CD4-positive, alpha-beta T cell treated with Interleukin-15 for 1 hour (primary cell): ENCODE data around the gene DNM2.

Experiments used
- DNase-seq: peaks from one replicate; pipeline ENCODE4 v3.0.0-alpha.2; 2020

DNM2 gene

DNA sequence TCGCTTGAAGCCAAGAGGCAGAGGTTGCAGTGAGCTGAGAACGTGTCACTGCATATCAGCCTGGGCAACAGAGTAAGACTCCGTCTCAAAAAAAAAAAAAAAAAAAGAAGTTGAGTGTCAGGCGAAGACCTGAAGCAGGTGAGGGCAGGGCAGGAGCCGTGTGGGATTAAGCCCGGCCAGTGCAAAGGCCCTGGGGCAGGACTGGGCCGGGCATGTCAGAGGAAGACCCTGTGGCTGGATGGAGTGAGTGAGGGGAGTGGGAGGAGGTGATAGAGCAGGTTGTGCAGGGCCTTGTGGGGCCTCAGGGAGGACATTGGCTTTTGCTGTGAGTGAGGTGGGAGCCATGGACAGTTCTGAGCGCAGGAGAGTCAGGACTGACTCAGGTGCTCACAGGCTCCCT, 70.3 kb downstream of the DNM2 start:
- no peak for DNase-seq

- DNase-seq: no peak
These were observed 72.0 kb downstream of the DNM2 start for GRCh38 chr19:10789866-10790265.

- no peak for DNase-seq
These were observed 78.8 kb downstream of the DNM2 start for GRCh38 chr19:10796653-10797052.

DNA sequence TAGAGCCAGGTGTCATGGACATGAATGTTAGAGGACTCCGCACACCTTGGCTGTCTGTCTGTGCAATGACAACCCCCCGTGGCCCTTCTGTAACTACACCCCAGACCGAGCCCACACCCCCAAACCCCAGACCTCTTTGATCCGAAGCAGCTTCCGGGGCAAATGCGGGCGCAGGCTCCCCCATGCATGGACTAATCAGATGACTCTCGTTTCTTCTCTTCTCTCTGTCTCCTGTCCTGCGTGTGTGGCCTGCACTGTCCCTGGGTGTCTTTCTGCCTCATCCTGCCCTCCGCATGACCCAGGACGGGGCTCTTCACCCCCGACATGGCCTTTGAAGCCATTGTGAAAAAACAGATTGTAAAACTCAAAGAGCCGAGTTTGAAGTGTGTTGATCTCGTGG, 79.2 kb downstream of the DNM2 start:
- peak; percentile 75 for DNase-seq

DNA sequence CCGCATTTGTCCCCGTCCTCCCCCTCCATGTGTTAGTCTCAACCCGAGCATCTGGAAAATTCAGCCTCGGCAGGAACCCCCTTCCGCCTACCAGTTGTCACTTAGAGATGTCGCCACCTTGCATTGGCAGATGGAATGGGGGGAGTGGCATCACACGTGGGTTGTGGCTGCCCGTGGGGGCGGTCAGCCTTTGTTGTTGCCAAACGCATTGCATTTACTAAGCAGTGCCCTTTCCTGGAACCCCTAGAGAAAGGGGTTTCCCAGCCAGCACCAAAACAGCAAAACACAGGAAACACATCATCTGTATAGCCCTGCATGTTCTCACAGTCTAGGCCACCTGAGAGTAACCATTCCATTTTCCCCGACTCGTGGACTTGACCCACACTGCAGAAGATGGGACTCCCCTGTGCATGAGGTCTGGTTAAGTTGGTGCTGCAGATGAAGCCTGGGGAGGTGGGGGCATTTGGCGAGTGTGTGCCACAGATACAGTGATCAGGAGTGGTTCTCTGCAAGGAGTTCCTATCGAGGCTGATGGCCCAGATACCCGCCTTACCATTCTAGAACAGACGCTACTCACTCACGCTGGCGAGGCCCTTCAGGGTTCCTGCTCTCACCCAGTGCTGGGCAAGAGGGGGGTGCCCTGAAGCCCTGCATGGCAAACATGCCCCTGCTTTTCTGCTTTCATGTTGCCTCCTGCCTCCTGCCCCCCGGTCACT, 79.8 kb downstream of the DNM2 start:
- DNase-seq: peak; percentile 92

- DNase-seq: no peak
These were observed 82.6 kb downstream of the DNM2 start for GRCh38 chr19:10800488-10800887.

GRCh38 chr19:10802479-10802878, 84.6 kb downstream of the DNM2 start:
- no peak for DNase-seq

- no peak for DNase-seq
These were observed 85.4 kb downstream of the DNM2 start for GRCh38 chr19:10803252-10803651.

- DNase-seq: peak; percentile 39
These were observed 87.3 kb downstream of the DNM2 start for GRCh38 chr19:10805065-10805757.

- DNase-seq: no peak
These were observed 87.9 kb downstream of the DNM2 start for GRCh38 chr19:10805758-10806247.

DNA sequence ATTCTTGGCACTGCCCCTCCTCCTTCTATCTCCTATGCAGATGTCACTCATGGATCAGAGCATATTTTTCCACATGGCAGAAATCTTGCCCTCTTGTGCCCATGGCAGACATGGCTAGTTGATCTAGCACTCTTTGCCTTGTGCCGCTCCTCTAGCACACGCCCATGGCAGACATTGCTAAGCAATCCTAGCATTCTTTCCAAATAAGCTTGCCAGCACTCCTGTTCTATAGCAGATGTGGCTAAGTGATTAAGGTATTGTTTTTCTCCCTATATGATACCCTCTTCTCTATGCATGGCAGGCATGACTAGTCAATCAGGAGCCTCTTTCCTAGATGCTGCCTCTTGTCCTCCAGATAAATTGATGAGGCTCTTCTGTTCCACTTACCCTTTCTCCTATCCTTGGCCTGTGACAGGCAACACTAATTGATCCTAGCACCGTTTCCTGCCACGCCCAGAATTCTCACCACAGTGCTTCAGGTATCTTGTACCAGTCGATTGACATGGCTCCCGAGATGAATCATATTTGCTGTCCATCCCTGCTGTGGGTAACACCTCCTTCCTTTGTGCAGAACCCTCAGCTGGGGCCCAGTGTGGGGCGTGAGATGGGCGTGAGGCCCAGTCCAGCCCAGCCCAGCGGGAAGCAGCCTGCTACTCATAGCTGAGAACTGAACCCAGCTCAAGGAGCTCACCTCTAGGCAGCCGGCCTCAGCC, 91.2 kb downstream of the DNM2 start:
- DNase-seq: peak; percentile 29

GRCh38 chr19:10809651-10810285, 91.9 kb downstream of the DNM2 start:
- peak; percentile 57 for DNase-seq

- no peak for DNase-seq
These were observed 93.7 kb downstream of the DNM2 start for GRCh38 chr19:10811391-10812111.

DNA sequence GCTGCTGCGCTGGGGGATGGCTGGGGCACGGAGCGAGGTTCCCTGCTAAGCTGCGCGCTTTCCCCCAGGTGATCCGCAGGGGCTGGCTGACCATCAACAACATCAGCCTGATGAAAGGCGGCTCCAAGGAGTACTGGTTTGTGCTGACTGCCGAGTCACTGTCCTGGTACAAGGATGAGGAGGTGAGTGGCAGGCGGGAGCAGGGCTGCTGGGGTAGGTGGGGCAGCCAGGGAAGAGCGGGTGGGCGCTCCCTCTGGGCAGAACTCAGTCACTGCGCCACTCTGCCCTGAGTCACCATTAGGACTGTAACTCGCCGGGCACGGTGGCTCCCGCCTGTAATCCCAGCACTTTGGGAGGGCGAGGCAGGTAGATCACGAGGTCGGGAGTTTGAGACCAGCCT, 94.3 kb downstream of the DNM2 start:
- DNase-seq: no peak

DNA sequence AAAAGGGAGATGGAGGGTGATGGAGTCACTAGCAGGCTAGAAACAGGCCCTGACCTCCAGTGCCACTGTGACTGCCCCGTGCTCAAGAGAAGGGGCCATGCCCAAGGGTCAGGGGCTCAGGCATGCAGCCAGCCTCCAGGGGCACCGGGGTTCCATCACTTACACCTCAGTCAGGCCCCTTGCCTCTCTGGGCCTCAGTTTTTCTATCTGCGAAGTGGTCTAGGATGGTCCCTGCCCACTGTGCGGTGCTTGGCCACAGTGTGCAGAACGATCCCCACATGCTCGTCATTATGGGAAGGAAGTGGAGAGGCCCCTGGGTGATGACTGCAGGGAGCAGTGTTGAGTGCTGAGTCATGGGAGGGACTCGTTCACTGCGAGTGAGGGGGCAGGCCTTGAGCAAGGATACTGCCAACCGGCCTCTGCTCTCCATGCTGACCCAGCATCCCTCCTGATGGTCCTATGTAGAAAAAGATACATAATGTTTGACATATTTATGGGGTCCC, 95.1 kb downstream of the DNM2 start:
- peak; percentile 70 for DNase-seq

DNA sequence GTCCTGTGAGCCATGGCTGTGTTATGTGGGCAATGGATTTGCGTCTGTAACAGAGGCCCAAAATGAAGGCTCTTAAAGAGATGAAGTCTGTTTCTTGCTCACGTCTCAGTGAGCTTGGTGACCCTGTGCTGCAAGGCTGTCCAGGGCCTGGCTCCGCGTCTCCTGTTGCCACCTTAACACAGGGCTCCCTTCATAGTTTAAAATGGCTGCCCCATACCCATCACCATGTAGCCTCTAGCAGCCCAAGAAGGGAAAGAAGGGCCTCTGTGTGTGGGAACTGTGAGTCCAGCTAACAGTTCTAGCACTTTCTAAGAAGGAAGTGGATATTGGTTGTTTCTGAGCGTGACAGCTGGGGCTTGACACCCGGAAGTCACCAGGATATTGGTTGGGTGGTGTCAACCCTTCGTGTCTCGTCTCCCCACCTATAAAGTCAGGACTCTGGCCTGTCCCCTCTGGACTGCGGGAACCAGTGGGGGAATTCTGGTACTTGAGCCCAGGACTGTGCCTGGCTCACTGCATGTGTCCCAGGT, 97.2 kb downstream of the DNM2 start:
- DNase-seq: no peak

DNA sequence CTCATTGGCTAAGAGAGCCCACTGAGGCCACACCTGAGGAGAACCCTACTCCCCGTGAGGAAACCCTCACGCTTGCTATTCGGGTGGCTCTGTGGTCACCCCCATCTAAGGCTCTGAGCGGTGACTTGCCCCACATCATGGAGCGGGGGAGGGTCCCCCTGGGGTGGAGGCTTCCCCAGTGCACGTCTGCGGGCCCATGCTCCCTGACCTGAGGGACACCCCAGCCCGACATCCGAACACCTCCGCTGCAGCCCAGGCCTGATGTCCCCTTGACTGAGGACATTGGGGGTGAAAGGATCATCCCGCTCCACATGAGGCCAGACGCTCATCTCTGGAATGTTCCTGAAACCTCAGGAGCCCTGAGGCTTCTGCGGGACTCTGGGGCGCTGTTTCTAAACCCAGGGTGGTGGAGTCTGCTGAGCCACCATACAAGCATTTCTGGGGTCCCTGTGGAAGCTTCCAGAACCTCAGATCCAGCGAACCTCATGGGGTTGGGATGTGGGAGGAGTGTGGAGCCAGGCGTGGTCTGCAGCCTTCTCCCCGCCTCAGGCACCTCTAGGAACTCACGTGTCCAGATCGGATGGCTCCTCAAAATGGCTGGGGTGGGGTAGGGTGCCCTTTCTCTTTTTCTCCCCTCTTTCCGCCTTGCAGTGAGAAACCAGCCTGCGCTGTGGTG, 98.2 kb downstream of the DNM2 start:
- DNase-seq: no peak

GRCh38 chr19:10816691-10817090, 98.8 kb downstream of the DNM2 start:
- no peak for DNase-seq

- DNase-seq: no peak
These were observed 99.6 kb downstream of the DNM2 start for GRCh38 chr19:10817291-10818038.

DNA sequence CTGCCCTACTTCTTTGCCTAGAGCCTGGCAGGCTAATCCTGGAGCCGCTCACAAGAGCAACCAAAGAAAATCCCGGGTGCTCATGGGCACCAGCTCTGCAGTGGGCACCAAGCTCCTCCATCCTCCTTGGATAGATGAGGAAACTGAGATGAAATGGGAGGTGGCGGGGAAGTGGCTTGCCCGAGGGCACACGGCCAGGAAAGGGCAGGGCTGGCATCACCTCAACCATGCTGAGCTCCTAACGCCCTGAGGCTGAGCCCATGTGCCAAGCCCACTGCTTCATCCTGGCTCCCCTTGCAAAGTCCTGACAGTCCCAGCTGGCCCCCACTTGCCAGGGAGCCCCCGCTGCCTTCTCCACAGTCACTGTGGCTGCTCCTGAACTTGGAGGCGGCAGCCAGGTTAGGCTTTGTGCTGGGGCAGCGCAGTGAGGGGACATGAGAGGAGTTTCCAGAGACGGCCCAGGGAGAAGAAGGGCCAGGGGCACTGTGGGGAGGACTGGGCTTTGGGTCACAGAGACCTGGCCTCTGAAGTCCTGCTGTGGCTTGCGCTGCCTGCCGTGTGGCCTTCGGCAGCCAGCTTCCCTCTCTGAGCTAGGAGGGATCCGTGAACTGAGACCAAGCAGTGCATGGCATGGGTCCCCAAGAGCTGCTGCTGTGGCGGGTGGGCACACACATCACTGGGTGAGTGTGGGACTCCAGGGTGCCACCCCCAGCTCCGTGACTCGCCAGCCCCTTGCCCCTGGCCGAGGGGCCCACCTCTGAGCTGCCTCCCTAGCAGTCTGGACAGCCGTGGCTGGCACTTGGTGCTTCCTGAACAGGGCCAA, 100.6 kb downstream of the DNM2 start:
- no peak for DNase-seq
